ENCODE data around the gene SLC25A30.
A peak's percentile ranks its signal among the peaks of the same experiment; 100 is the strongest.

GRCh38 chr13:45417790-45418534 lies at the start of gene SLC25A30:
- no peak for TF ChIP-seq CTCF (IDR thresholded peaks at IDR 0.05)
- TF ChIP-seq POLR2A (IDR thresholded peaks at IDR 0.05): peak; percentile 90

Data from right lobe of liver (tissue), 4 donors.